ENCODE measurements around the gene BMP7.

- TF ChIP-seq CTCF (IDR thresholded peaks at IDR 0.05): no peak
- TF ChIP-seq POLR2A (IDR thresholded peaks at IDR 0.05): no peak
- TF ChIP-seq EP300 (IDR thresholded peaks at IDR 0.05): no peak
Measured at GRCh38 chr20:57252559-57253162, 13.8 kb downstream of the BMP7 start.
